Measurements from ENCODE around the gene MSH5.
A peak's percentile ranks its signal among the peaks of the same experiment; 100 is the strongest.

Gene MSH5

GRCh38 chr6:31727034-31727716 lies 12.6 kb upstream of the MSH5 start:
- Mint-ChIP-seq H3K9me3 (no peaks in the 10 kb centered on the region), H3K4me1 (peaks cover 34% of the 10 kb centered on the region), H3K36me3 (ENCODE audit: insufficient read depth) (peaks cover 26% of the 10 kb centered on the region), H3K4me3 (peak overlapping the region; percentile 40), H3K27me3 (no peaks in the 10 kb centered on the region), H3K27ac (ENCODE audit: low read depth) (peak overlapping the region; percentile 16)
- ATAC-seq (replicated peaks; ENCODE audit: extremely low read depth, poor library complexity, severe bottlenecking) (no peak), DNase-seq (ENCODE audit: low spot score in 2 of 2) (no peak)

DNA sequence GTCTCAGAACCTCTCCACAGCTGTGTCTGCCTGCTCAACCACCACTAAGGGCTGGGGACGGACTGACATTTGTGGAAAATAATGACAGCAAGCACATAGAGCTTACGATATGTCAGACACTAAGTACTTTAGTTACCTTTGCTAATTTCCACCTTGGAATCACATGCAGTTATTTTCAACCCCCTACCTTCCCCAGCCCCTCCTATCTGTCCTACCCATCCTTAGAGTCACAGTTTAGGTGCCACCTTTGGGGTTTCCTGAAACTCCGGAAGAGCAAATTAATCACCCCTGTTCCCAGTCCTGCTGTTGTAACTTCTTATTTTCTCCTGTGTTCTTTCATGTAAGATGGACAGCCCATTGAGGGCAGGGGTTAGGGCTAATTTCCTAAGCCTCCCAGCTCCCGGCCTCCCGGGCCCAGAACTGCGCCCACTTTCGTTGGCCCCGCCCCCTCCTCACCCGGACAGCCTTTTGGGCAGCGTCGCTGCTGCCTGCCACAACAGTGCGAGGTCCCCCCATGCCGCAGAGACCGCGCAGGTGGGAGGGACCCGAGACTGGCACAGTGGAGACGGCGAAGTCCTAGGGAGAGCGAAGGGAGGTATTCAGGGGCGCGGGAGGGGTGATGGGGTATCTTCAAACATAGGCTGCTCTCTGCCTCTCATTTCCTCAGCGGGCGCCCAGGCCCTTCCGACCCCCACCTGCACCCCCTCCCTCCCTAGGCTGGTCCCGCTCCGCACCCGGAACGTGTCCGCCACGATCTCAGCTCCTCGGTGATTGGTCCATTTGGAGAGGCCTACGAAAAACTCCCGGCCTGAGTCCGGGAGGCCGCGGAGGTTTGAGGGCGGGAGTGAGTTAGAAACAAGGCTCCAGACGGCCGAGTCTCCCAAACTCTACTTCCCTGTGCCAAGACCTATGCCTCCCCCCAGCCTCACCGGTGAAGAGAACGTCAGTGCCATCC lies 11.8 kb upstream of the MSH5 start:
- ATAC-seq (replicated peaks; ENCODE audit: extremely low read depth, poor library complexity, severe bottlenecking), result no peak
- peaks cover 34% of the 10 kb centered on the region for H3K36me3 Mint-ChIP-seq (ENCODE audit: insufficient read depth)
- H3K27me3 Mint-ChIP-seq, result no peaks in the 10 kb centered on the region
- peak overlapping the region; percentile 93 for H3K4me3 Mint-ChIP-seq
- H3K4me1 Mint-ChIP-seq, result peaks cover 34% of the 10 kb centered on the region
- DNase-seq (ENCODE audit: low spot score in 2 of 2), result no peak
- H3K9me3 Mint-ChIP-seq, result no peaks in the 10 kb centered on the region
- H3K27ac Mint-ChIP-seq (ENCODE audit: low read depth), result peak overlapping the region; percentile 80

DNA sequence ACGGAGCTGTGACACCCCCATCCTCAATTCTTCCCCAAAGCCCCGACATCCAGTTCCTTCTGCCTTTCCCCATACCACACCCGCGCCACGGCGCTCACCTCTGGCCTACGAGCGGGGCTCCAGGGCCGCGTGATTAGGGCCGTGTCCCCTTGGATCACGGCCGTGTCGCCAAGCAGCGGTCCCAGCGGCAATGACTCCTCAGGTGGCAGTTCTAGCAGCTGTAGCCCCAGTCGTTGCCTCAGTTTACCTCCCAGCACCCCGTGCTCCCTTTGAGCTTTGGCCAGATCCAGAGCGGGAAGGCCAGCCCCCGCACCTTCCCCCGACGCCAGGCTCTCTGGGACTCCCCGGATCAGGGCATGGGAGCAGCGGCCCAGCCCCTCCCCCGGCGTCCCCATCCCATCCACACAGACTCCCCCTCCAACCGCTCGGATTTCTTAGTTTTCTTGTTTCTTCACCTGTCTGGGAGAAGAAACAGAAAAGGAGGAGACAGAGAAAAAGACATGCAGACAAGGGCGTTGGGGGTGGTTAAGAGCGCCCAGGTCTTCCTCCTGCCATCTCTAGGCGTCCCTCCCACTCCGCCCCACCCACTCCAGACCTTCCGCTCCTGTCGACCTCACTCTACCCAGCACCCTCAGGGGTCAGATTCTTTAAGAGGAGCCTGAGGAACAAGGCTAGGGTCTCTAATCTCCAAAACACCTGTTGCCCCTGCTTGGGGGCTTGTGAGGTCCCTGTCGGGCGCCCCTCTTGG lies 10.9 kb upstream of the MSH5 start, which contains the start of gene DDAH2:
Gene DDAH2 (minus strand): TSS at position 533 of the 748 bp plus-strand sequence. CDS start 138 bp downstream, at position 395.
- peak; percentile 21 for ATAC-seq (replicated peaks; ENCODE audit: extremely low read depth, poor library complexity, severe bottlenecking)
- Mint-ChIP-seq H3K9me3 (no peaks in the 10 kb centered on the region), H3K4me1 (peaks cover 44% of the 10 kb centered on the region), H3K4me3 (peak within 1 kb of the TSS; percentile 93), H3K27me3 (no peaks in the 10 kb centered on the region), H3K27ac (ENCODE audit: low read depth) (peak within 1 kb of the TSS; percentile 80), H3K36me3 (ENCODE audit: insufficient read depth) (peaks cover 43% of the 10 kb centered on the region)
- DNase-seq (ENCODE audit: low spot score in 2 of 2), result no peak

DNA sequence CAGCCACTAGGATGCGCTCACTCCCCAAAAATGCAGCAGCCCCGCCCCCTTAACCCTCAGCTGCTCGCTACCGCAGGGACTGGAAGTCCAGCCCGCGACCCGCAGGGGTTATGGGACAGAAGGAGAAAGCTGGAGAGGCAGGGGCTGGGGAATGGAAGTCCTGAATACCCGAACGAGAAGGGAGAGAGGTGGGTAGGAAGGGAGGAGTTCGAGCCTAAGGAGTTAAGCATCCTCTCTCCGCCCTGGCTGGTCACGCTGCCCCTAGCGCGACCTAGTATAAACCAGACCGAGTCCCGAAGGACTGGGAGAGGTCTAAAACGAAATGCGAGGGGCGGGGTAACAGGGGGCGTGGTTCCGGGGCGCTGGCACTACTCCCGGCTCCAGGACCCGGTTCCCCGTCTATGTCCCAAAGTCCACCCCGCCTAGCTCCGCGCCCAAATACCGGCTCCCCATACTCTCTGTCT lies 10.3 kb upstream of the MSH5 start:
- H3K4me3 Mint-ChIP-seq, result peak overlapping the region; percentile 93
- no peaks in the 10 kb centered on the region for H3K9me3 Mint-ChIP-seq
- H3K27ac Mint-ChIP-seq (ENCODE audit: low read depth), result peak overlapping the region; percentile 80
- DNase-seq (ENCODE audit: low spot score in 2 of 2), result peak; percentile 65 to 66
- H3K27me3 Mint-ChIP-seq, result no peaks in the 10 kb centered on the region
- ATAC-seq (replicated peaks; ENCODE audit: extremely low read depth, poor library complexity, severe bottlenecking), result peak; percentile 81
- H3K4me1 Mint-ChIP-seq, result peaks cover 50% of the 10 kb centered on the region
- peaks cover 47% of the 10 kb centered on the region for H3K36me3 Mint-ChIP-seq (ENCODE audit: insufficient read depth)

- Mint-ChIP-seq H3K36me3 (ENCODE audit: insufficient read depth) (peaks cover 52% of the 10 kb centered on the region), H3K4me1 (peaks cover 55% of the 10 kb centered on the region), H3K27ac (ENCODE audit: low read depth) (peak overlapping the region; percentile 30), H3K4me3 (peak overlapping the region; percentile 93), H3K27me3 (no peaks in the 10 kb centered on the region), H3K9me3 (no peaks in the 10 kb centered on the region)
- peak; percentile 46 to 51 for DNase-seq (ENCODE audit: low spot score in 2 of 2)
- peak; percentile 44 for ATAC-seq (replicated peaks; ENCODE audit: extremely low read depth, poor library complexity, severe bottlenecking)
Observed at GRCh38 chr6:31729979-31730630, 9.7 kb upstream of the MSH5 start.

- H3K4me1 Mint-ChIP-seq, result peaks cover 59% of the 10 kb centered on the region
Observed at GRCh38 chr6:31730631-31731086, 9.1 kb upstream of the MSH5 start.

GRCh38 chr6:31732029-31732428 lies 7.8 kb upstream of the MSH5 start:
- H3K4me3 Mint-ChIP-seq, result no peak overlapping the region

More at GRCh38 chr6:31730631-31731086, 9.1 kb upstream of the MSH5 start:
- H3K4me3 Mint-ChIP-seq, result peak overlapping the region; percentile 93
- peaks cover 56% of the 10 kb centered on the region for H3K36me3 Mint-ChIP-seq (ENCODE audit: insufficient read depth)
- ATAC-seq (replicated peaks; ENCODE audit: extremely low read depth, poor library complexity, severe bottlenecking) (no peak), DNase-seq (ENCODE audit: low spot score in 2 of 2) (no peak)
- no peaks in the 10 kb centered on the region for H3K27me3 Mint-ChIP-seq
- H3K27ac Mint-ChIP-seq (ENCODE audit: low read depth), result peak overlapping the region; percentile 30
- no peaks in the 10 kb centered on the region for H3K9me3 Mint-ChIP-seq

DNA sequence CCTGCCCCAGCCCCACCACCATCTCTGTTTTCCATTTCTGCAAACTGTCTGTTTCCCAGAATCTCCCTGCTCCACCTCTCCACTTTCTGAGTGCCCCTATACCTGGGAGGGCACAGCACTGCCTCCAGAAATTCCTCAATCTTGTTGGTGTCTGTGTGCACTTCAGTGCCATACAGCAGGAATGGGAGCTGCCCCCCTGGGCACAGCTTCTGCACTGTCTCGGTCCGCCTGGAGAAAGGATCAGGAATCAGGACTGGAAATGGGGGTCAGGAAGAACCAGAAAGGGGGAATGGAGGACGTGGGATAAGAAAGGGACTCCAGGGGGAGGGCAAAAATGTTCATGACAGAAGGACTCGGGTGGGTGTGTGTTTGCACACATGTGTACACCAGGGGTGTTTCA lies 6.1 kb upstream of the MSH5 start:
- Mint-ChIP-seq H3K4me3 (peak overlapping the region; percentile 96), H3K36me3 (ENCODE audit: insufficient read depth) (peaks cover 64% of the 10 kb centered on the region), H3K9me3 (no peaks in the 10 kb centered on the region), H3K27ac (ENCODE audit: low read depth) (peak overlapping the region; percentile 92), H3K4me1 (peaks cover 81% of the 10 kb centered on the region), H3K27me3 (no peaks in the 10 kb centered on the region)
- ATAC-seq (replicated peaks; ENCODE audit: extremely low read depth, poor library complexity, severe bottlenecking) (no peak), DNase-seq (ENCODE audit: low spot score in 2 of 2) (no peak)

More at GRCh38 chr6:31732029-31732428, 7.8 kb upstream of the MSH5 start:
- ATAC-seq (replicated peaks; ENCODE audit: extremely low read depth, poor library complexity, severe bottlenecking) (no peak), DNase-seq (ENCODE audit: low spot score in 2 of 2) (no peak)
- no peaks in the 10 kb centered on the region for H3K27me3 Mint-ChIP-seq
- peaks cover 57% of the 10 kb centered on the region for H3K36me3 Mint-ChIP-seq (ENCODE audit: insufficient read depth)
- peak overlapping the region; percentile 22 for H3K27ac Mint-ChIP-seq (ENCODE audit: low read depth)
- H3K9me3 Mint-ChIP-seq, result no peaks in the 10 kb centered on the region
- peaks cover 67% of the 10 kb centered on the region for H3K4me1 Mint-ChIP-seq

DNA sequence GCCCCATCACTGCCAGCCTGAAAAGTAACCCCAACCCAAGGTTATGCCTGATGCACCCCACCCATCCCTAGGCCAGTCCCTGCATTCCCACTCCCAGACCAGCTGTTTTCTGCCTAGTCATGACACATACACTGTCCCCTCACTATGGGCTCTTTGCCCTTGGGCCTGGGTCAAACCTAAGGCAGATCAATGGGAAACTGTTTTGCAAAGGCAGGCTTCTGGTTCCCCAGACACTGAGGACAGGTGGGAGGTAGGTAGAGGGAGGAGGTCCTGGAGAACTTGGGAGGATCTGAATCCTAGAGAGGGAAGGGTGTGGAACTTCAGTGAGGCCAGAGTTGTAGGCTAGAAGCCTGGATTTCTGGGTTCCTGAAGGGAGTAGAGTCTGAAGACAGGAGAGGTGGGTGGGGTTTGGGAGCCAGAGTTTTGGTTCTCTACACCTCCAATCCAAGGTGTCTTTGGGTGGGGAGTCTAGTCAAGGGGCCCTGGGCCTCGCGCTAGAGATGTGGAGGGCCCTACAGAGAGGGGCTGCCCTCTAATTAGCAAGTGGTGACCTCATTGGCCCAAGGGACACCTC lies 5.5 kb upstream of the MSH5 start:
- Mint-ChIP-seq H3K36me3 (ENCODE audit: insufficient read depth) (peaks cover 63% of the 10 kb centered on the region), H3K9me3 (no peaks in the 10 kb centered on the region), H3K27me3 (no peaks in the 10 kb centered on the region), H3K27ac (ENCODE audit: low read depth) (peak overlapping the region; percentile 92), H3K4me3 (peak overlapping the region; percentile 96), H3K4me1 (peaks cover 81% of the 10 kb centered on the region)
- DNase-seq (ENCODE audit: low spot score in 2 of 2), result no peak
- no peak for ATAC-seq (replicated peaks; ENCODE audit: extremely low read depth, poor library complexity, severe bottlenecking)

GRCh38 chr6:31734821-31735406 lies 4.9 kb upstream of the MSH5 start:
- peak overlapping the region; percentile 96 for H3K4me3 Mint-ChIP-seq
- ATAC-seq (replicated peaks; ENCODE audit: extremely low read depth, poor library complexity, severe bottlenecking) (peak; percentile 24), DNase-seq (ENCODE audit: low spot score in 2 of 2) (no peak)
- peaks cover 67% of the 10 kb centered on the region for H3K36me3 Mint-ChIP-seq (ENCODE audit: insufficient read depth)
- no peaks in the 10 kb centered on the region for H3K9me3 Mint-ChIP-seq
- no peaks in the 10 kb centered on the region for H3K27me3 Mint-ChIP-seq
- H3K27ac Mint-ChIP-seq (ENCODE audit: low read depth), result peak overlapping the region; percentile 92
- H3K4me1 Mint-ChIP-seq, result peaks cover 81% of the 10 kb centered on the region

GRCh38 chr6:31736021-31736767 lies 3.6 kb upstream of the MSH5 start, which contains the start of gene CLIC1:
Gene CLIC1, minus strand, starts transcription at chr6:31736530. Its CDS starts 230 bp downstream, at chr6:31736300.
- H3K4me3 Mint-ChIP-seq, result peak within 1 kb of the TSS; percentile 96
- ATAC-seq (replicated peaks; ENCODE audit: extremely low read depth, poor library complexity, severe bottlenecking) (peak; percentile 7), DNase-seq (ENCODE audit: low spot score in 2 of 2) (no peak)
- H3K4me1 Mint-ChIP-seq, result peaks cover 78% of the 10 kb centered on the region
- H3K27ac Mint-ChIP-seq (ENCODE audit: low read depth), result peak within 1 kb of the TSS; percentile 92
- peaks cover 61% of the 10 kb centered on the region for H3K36me3 Mint-ChIP-seq (ENCODE audit: insufficient read depth)
- no peaks in the 10 kb centered on the region for H3K9me3 Mint-ChIP-seq
- H3K27me3 Mint-ChIP-seq, result no peaks in the 10 kb centered on the region
